Fibroblast of skin of left quadriceps (primary cell): ENCODE measurements around the gene VSIG10.
"Not testable (repeated sequence)": the region's sequence is repeated elsewhere in the genome, so short reads cannot be mapped to it uniquely, and the experiment has no call there.

Experiments
- DNase-seq, 2 experiments: peaks; one replicate each; pipeline ENCODE4 v3.0.0-alpha.2; 2013; ENCODE audit warnings: low read depth in 2 of 2

The VSIG10 gene

DNA sequence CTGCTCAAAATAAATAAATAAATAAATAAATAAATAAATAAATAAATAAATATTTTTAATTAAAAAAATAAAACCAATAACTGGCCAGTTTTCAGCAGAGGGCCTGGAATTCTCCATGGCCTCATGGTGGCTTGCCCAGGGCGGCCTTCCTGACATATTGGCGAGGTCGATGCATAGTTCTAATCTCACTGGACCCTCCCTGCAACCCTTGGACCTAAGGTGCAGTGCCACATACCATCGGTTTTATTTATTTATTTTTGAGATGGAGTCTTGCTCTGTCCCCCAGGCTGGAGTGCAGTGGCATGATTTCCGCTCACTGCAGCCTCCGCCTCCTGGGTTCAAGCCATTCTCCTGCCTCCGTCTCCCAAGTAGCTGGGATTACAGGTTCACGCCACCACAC, 3.9 kb upstream of the VSIG10 start:
- DNase-seq, result no peak

DNA sequence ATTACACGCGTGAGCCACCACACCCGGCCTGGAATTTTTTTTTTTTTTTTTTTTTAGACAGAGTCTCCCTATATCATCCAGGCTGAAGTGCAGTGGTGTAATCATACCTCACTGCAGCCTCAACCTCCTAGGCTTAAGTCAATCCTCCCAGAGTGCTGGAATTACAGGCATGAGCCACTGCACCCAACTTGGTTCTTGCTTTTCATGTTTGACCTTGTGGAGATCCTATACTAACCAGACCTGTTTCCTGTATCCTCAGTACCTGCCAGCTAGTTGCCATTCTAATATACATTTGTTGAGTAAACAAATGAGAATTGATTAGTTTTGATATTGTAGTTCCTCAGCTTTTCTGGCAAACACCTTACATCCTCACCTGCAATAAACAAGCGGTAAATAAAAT, 3.2 kb upstream of the VSIG10 start:
- DNase-seq, result no peak

DNA sequence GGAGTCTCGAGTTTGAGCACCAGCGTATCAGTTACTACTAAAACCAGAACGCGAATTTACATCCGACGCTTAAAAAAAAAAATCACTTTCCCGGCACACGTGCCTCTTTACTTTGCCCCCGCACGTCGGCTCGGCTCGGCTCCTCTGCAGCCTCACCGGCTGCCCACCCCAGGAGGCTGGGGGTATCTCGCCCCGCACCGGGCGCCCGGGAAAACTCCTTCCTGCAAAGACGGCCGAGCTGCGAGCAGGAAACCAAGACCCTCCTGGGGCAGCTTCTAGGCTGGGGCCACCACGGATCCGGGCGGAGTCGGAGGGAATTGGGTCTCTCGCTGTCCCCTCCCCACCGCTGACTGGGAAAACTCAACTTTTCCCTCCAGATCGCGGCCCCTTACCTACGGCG, 610 bp downstream of the VSIG10 start:
- no peak for DNase-seq

DNA sequence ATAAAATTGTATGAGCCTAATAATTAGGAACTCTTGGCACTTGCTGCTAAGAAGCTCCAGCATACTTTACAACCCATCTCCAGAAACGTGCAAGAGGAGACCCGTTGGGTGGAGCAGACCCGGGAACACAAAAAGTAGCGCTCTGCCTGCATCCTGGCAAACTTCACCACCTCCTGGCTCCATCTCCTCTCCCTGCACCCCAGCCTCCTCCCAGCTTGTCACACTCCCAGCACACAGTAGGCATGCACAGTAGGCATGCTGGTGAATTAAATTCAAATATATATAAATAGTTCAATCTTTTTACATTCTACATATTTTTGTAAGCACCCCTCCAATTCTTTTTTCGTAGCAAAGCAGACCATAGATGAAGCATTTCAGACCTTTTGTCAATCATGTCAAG, 1.2 kb downstream of the VSIG10 start:
- DNase-seq, result no peak

DNA sequence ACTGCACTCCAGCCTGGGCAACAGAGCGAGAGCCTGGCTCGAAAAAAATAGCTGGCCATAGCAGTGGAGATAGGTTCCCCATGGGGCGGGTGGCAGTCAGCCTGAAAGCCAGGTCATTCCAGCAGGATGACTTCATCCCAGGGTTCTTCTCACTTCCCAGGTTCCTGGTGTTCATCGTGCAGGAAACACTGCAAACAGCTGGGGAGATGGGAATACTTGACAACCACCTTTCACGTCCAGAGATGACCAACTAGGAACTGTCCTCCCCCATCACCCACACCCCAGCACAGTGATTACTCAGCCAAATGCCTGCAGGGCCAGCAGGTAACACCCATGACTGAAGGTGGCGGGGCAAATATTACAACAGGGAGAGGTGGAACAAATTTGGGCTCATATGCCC, 1.7 kb downstream of the VSIG10 start:
- DNase-seq, result no peak

DNA sequence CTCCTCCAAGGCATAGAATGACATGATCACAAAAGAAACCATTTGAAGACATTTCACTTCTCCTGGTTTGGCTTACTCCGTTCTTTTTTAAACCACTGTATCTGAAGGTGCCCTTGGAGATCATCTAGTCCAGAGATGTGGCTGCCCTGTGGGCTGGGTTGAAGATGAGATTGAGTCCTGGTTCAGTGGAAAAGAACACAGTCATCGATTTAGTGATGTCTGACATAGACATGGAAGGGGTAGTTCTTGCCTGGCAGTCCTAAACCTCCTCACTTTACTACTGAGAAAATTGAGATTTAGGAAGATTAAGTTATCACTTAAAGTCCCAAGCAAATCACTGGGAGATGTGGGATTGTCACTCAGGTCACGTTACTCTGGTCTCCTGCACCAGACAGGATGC, 2.8 kb downstream of the VSIG10 start:
- no peak for DNase-seq

DNA sequence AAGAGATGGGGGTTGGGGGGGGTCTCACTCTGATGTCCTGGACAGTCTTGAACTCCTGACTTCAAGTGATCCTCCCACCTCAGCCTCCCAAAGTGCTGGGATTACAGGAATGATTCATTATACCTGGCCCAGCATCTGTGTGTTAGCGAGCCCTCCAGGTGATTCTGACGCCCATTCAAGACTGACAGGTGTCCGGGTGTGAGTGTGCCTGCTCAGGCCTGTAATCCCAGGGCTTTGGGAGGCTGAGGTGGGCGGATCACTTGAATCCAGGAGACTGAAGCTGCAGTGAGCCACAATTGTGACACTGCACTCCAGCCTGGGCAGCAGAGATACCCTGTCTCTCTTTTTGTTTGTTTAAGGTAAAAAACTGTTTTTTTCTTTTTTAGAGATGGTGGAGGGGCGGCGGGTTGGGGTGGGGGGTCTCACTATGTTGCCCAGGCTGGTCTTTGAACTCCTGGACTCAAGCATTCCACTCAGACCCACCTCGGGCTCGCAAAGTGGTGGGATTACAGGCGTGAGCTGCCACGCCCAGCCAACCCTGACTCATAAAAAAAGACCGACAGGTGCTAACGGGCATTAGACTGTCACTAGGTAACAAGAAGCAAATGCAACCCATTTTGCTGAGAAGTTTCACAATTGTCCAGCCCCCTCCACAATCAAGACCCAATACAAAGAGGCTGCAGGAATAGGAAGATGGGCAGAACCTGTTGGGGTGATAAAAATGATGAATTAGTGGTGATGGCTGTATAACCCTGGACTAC, 4.7 kb downstream of the VSIG10 start:
- no peak for DNase-seq

DNA sequence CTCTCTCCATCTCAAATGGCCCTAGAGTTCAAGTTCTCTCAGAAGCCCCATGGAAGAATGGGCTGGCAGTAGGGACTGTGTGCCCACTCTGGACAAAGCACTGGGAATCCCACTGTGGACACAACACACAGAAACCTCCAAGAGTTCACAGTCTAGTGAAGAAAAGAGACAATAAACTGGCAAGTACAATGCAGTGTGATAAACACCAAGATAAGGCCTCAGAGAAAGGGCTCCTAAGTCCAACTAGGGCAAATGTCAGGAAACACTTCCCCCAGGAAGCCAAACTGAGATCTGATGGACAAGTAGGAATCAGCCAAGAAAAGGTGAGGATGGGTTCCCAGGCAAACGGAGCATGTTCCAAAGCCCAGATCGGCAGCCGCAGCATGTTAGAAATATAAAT, 5.4 kb downstream of the VSIG10 start:
- no peak for DNase-seq

DNA sequence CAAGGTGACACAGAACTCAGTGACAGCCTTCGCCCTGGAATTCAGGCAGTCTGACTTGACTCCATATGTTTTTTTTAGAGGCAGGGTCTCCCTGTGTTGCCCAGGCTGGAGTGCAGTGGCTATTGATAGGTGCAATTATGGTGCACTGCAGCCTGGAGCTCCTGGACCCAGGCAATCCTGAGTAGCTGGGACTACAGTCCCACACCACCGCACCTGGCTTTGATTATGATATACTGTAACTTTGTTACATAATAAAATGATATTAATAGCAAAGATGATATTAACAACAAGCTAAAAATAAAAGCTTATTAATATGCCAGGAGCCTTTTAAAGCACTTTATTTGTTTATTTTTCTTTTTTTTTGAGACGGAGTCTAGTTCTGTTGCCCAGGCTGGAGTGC, 9.8 kb downstream of the VSIG10 start:
- no peak for DNase-seq

DNA sequence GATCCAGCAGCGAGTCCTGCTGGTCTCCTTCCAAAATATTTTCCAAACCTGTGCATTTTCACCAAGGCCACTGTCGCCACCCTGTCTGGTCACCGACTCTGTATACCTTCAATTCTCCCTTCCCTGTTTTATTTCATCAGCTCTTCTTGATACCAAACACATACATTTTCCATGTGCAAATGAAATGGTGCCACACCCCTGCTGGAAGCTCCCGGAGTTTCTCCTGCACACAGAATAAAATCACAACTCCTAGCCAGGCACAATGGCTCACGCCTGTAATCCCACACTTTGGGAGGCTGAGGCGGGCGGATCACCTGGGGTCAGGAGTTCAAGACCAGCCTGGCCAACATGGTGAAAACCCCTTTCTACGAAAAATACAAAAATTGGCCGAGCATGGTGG, 14.0 kb downstream of the VSIG10 start:
- no peak for DNase-seq

DNA sequence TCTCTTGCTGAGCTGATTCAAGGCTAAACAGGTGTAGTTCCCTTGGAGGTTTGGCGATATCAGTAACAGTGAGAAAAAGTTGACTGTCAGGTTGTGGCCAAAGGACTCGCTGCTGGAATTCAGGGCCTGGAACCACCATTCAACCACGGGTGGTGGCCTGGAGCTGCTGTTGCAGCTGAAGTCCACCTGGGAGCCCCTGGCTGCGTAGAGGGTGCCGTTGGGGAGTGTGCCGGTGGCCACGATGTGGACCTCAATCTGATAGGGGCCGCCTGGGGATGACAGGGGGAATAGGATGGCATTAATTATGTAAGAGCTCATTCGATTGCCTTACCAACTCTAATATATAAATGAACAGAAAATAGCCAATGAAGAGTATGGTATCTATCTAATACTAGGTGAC, 21.6 kb downstream of the VSIG10 start:
- DNase-seq, result no peak

DNA sequence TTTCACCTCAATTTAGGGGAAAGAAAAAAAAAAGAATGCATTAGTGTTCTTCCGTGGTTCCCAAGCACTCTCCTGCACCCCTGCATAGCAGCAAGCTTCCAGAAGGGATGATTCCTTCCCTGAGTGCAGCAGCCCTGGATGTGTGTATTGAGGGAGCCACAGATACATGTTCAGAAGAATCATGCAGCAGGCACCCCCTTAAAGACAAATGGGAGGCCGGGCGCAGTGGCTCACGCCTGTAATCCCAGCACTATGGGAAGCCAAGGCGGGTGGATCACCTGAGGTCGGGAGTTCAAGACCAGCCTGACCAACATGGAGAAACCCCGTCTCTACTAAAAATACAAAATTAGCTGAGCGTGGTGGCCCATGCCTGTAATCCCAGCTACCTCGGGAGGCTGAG, 22.3 kb downstream of the VSIG10 start:
- DNase-seq, result not testable (repeated sequence)

DNA sequence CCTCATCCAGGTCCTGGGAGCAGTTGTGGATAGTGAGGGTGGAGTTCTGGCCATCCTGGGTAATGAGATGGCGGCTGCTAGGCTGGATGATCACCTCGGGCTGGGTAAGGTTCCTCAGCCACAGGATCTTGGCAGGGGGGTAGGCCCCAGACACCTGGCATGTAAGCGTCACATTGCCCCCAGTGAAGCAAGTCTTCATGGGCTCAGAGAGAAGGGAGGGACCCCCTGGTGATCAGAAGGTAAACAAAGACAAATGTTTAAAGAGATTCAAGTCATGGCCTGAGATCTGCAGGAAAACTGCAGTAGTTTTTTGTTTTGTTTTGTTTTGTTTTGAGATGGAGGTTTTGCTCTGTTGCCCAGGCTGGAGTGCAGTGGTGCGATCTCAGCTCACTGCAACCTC, 30.0 kb downstream of the VSIG10 start:
- DNase-seq, result no peak

DNA sequence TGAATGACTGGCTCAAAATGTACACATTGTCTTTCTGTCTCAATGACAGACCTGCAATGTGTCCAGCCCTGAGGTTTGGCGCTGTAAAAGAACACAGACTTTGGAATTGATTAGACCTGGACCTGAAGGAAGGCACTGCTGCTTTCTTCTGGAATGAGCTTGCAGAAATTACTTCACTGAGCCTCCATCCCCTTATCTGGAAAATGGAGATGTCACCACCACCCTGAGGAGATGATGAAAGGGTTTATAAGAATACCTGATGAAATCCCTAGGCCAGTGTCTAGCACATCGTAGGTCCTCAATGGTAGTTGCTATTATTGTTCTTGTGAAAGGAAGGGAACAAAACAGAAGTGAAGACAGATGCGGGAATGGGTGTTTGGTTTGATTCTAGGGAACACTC, 33.2 kb downstream of the VSIG10 start:
- DNase-seq, result no peak

DNA sequence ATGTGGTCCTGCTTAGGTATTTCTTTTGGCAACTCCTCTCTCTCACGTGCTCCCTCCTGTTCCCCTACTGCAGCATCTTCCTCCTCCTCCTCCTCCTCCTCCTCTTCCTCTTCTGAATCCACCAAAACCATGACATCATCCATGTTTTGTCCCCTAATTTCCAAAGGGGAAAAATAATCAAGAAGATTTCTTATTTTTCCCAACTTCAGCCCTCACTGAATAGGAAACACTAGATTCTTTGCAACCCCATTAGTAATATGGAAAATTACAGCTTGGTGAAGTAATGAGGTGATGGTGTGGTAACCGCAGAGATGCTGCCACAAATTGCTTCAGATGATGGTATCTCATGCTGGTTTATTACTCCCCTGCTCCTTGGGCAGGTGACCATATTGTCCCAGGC, 35.4 kb downstream of the VSIG10 start:
- DNase-seq, result no peak

DNA sequence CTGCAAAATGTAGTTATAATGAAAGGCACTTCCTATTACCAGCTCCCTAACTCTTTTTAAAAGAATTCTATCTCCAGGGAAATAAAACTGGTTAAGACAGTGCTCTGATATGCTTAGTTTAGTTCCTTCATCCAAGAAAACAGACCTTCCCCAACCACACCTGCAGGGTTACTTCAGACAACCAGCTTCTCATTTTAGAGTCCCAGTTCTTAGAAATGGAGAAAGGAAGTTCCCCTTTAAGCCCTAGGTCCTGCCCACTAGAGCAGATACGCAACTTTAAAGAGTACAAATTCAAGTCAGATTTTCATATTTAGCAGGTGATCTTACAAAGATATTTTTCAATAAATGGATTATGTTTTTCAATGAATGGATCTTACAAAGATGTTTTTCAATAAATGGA, 38.4 kb downstream of the VSIG10 start:
- DNase-seq, result no peak

DNA sequence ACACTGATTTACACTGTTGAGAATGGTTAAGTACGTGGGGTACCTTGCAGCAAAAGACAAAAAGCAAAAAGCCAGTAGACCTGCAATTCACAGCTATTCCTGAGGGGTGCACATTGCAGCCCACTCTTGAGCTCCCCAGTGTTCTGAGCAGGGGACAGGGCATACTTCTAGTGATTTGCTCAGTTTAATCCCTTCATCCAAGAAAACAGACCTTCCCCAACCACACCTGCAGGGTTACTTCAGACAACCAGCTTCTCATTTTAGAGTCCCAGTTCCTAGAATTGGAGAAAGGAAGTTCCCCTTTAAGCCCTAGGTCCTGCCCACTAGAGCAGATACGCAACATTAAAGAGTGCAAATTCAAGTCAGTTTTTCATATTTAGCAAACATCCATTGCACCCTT, 39.2 kb downstream of the VSIG10 start:
- no peak for DNase-seq

DNA sequence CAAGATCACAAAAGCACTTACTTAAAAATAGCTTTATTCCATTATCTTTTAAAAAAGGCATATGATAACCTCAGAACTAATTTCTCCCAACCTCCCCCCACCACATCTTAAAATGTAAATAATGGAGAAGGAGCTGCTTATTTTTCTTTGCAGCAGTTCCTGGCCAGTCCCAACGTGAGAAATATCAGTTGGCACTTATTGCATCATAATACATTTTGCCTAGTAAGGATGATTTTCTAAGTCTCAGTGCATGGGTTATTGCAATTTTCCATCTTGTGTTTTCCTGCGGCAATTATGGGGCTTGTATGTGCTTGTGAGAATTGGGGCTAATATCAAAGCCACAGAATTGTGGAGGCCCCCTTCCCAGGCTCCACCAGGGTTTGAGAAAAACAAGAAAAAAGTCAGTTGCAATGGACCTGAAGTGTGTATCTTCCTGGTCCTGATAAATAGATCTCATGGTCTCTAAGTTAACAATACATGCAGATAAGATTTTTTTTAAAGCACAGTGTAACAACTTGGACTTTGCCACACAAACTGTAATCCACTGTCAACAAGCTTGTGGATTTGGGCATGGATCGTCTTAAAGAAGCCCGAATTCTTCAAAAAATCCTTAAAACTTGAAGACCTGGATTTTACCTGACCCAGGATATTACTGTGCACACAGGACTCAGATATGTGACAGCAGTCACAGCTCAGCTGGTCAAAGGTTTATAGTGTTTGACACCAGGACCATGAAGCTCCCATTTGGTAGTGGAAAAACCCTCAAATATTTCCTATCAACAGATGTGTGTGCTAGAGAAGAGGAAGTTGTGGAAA, 40.0 kb downstream of the VSIG10 start:
- no peak for DNase-seq

DNA sequence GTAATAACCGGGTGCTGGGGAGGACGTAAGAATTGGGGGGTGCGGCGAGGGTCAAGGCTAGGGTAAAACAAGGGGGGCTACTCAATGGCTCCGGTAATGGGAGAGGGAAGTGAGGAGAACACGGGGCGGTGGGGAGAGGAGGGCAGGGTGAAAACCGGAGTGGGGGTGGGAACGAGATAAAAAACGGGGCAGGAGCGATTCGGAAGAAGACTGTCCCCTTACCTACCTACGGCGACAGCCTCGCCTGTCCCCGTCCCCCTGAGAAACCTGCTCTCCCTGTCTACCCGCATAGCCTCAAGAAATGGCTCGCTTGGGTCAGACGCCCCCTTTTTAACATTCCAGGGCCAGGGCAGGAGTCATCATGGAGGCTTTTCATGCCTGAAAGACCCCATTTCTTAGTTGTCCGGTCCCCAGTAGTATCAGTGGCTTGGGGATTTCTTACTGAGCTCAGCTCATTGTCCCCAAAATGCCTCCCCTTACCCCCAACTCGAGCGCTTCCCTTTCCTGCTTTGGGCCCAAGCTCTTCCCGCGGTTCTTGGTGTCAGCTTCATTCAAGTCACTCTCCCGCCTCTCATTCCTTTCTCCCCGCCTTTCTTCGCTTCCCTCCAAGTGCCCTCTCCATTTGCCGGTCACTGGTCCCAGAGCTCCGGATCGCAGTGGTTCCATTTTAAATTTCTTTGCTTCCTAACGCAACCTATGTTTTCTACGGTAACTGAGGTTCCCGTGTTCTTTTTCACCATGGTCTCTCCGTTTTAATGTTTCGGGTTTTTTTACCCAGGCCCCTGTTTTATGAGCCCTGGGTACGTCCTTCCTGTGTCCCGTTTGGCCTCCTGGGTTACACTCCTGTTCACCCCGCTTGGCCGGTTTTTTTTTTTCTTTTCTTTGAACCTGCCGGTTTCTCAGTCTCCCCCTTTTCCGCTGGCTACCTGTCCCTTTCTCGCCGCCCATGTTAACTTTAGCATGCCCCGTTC, 41.7 kb downstream of the VSIG10 start:
- DNase-seq, result no peak

DNA sequence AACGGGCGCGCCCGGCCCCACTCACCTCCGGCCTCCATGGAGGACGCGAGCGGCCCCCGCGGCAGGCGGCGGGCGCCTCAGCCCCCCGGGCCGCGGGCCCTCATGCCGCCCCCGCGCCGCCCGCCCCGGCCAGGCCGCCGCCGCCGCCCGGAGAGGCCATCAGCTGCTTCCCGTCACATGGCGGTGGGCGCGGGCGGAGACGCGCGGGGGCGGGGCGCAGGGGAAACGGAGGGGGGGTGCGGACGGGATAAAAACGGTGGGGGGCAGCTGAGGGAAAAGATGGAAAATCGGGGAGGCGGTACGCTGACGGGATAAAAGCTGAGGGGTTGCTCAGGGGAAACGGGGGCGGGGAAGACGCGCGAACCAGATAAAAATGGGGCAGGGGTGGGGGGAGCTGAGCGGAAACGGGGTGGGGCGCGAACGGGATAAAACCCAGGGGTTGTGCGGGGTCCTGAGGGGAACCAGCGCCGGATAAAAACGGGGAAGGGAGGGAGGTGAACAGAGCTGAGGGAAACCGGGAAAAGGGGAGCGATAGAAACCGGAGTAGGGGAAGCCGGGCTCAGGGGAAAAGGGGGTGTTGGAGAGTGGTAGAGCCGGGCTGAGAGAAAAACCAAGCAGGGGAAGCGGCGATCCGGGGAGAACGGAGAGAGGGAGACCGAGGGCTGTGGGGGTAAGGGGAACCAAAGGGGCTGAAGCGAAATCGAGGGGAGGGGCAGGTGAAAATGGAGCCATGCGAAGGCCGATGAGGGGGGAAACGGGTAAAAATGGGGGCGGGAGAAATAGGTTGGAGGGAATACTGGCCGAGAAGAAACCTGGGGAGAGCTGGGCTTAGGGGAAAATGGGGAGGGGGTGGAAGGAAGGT, 42.6 kb downstream of the VSIG10 start, which contains the start of gene WSB2:
TSS of gene WSB2 (minus strand) at position 169 of the 862 bp plus-strand sequence. CDS start at position 38, 131 bp downstream.
- no peak for DNase-seq
